ENCODE measurements around the gene FOXD4L5. TPM values are rescaled to one million over a fixed set of nuclear protein-coding genes. Genes with fewer than 3 reads are reported as not detected.
"Not testable (repeated sequence)": the region's sequence is repeated elsewhere in the genome, so short reads cannot be mapped to it uniquely, and the experiment has no call there.

Gene FOXD4L5
- not detected in 2 replicates for total RNA-seq (2014; rRNA removed; shearing (Covaris generic))

DNA sequence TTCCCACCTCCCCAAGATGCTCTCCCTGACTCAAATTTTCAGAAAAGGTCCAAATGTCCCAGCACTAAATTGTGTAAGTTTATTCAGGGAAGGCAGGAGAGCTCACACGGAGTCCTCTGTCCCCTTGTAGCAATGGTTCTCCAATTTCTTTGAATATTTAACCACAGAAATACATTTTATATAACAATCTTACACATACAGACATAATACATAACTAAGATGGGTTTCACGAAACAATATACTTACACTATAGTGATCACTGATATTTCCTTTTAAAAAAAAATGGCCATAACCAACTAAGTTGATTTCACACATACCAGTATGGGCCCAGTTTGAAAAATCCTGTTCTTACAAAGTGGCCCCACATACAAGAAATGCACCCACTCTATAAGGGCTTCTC, at the start of gene FOXD4L5:
TSS of gene FOXD4L5 (minus strand) at position 101 of the 400 bp plus-strand sequence. CDS start 832 bp downstream, outside the sequence.
- not testable (repeated sequence) for DNase-seq (ENCODE audit: low spot score)

DNA sequence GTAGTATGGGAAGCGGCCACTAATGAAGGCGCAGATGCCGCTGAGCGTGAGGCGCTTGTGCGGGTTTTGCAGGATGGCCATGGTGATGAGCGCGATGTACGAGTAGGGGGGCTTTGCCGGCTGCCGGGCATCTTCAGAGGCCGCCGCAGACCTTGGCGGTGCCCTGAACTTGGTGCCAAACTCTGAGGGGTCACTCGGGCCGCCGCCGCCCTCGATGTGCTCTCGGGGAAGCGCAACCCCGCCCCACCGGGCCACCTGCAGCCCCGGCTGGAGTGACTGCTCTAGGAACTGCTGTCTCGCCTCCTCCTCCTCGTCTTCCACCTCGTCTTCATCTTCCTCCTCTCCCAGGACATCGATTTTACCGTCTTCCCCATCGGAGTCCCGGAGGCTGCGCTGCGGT, 1.1 kb downstream of the FOXD4L5 start:
- DNase-seq (ENCODE audit: low spot score) = not testable (repeated sequence)

DNA sequence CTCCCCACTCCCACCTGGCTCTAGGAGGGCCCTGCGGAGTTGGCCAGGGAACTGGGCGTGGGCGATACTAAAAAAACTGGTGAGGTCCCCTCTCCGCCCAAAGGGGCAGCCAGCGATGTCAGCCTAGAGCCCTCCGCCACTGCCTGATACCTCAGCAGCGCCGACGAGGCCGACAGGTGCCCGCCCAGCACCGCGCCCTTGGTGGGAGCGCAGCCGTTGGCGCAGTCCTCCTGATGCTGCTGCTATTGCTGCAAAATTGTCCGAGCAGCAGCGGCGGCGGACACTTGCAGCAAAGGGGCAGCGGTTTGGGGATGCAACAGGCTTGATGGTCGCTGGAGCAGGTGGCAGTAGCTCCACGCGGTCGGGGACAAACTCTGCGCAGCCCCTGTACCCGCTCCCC, 2.0 kb downstream of the FOXD4L5 start:
- not testable (repeated sequence) for DNase-seq (ENCODE audit: low spot score)

All from H4 (cell line).